GM12891 (cell line): Measurements from ENCODE around the gene TMEM127.
"Not testable (repeated sequence)": the region's sequence is repeated elsewhere in the genome, so short reads cannot be mapped to it uniquely, and the experiment has no call there.

Source experiments
- DNase-seq: peaks from one replicate; pipeline ENCODE4 v3.0.0; 2011; ENCODE audit warnings: low spot score; ENCODE audit not compliant: insufficient read length
- FAIRE-seq: peaks from 2 replicates; lab custom pipeline; 2011; peaks lifted over from hg19 to GRCh38; lab: Jason Lieb, UNC
- PAX5 ChIP-seq: IDR thresholded peaks from 2 replicates; pipeline ENCODE4 v1.6.1; 2011; ENCODE audit warnings: low read length, moderate library complexity, mild to moderate bottlenecking; ENCODE audit not compliant: insufficient read depth, severe bottlenecking
- POLR2A ChIP-seq: IDR thresholded peaks from 2 replicates; pipeline ENCODE4 v1.6.1; 2011; ENCODE audit warnings: low read depth, low read length, control low read depth
- POLR2AphosphoS5 ChIP-seq: IDR thresholded peaks from 2 replicates; pipeline ENCODE4 v1.6.1; 2011; ENCODE audit warnings: low read depth, low read length, control low read depth
- POU2F2 ChIP-seq: IDR thresholded peaks from 2 replicates; pipeline ENCODE4 v1.6.1; 2011; ENCODE audit warnings: low read depth, mild to moderate bottlenecking, control low read depth, low read length, moderate library complexity
- SPI1 ChIP-seq: IDR thresholded peaks from 2 replicates; pipeline ENCODE4 v1.6.1; 2011; ENCODE audit warnings: low read depth, low read length, control low read depth
- TAF1 ChIP-seq: IDR thresholded peaks from 2 replicates; pipeline ENCODE4 v1.6.1; 2011; ENCODE audit warnings: low read depth, low read length, control low read depth

Gene TMEM127

DNA sequence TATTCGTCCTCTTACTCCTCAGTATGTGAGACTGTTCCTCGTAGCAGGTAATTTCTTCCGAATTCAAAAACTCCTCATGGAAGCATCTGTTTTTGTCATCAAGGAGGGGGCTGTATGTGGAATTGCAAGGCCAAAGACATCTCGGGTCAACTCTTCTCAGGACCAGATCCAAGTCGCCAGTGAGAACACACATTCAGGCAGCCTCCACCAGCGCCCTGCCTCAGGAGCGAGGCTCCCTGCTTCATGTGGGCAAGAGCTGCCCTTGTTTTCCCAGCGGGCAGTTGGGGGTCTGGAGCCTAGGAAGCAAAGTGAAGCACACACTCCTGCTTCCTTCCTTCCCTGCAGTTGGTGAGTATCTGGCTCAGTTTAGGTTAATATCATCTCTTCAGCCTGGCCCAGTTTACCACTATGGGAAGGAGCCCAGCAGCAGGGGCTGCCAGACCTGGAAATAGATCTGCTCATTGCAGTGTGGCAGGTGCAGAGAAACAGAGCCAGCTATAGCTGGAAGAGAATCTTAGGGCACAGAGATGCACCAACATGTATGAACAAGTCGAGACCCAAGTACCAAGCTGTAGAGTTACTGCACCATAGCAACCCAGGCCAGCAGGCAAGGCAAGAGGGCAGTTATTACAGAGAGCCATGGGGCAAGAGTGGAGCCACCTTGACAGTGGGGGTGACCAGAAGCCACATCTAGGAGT, 25.3 kb downstream of the TMEM127 start:
- FAIRE-seq, result no peak
- no peak for TF ChIP-seq POLR2A
- DNase-seq, result no peak

DNA sequence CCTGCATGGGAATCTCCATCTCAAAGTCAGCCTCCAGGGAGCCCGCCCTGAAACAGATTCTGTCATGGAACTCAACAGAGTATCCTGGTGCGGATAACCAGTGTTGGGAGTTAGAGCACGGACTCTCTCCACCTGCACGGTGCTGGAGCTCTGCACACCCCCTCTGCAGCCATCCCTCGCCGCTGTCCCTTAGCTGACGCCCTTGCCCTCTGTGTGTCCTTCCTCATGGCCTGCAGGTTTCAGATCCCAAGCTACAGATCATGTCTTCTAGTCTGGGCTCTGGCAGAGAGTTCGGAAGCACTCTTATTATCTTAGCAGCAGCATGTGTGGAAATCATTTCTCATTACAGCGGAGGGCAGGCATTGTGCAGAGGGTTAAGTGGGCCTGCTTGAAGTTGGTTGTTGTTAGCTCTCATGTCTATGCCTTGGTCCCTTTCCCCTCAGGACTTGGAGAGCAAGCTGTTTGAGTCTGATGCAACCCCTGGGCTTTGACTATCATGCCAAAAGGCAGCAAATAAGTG, 26.0 kb downstream of the TMEM127 start:
- FAIRE-seq, result no peak

DNA sequence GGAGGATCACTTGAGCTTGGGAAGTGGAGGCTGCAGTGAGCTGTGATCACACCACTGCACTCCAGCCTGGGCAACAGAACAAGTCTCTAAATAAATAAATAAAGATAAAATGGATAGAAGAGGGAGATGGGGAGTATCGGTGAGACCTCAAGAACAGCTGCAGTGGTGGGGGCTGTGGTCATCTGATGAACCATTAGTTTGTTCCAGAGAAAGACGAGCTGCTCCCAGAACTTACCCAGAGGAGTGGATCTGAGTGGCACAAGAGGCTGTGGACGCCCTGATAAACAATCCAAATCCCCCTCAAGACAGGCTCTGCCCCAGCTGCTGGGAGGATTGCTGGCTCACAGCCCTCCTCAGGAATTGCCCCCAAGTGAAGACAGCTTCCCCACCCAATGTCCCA, 26.7 kb downstream of the TMEM127 start:
- DNase-seq (no peak), FAIRE-seq (no peak)
- TF ChIP-seq POU2F2, result no peak
- TF ChIP-seq POLR2A, result no peak
- no peak for TF ChIP-seq POLR2AphosphoS5
- no peak for TF ChIP-seq SPI1
- no peak for TF ChIP-seq PAX5
- TF ChIP-seq TAF1, result no peak

More for the DNA sequence above, 26.0 kb downstream of the TMEM127 start:
- TF ChIP-seq TAF1 (no peak), SPI1 (no peak), POLR2AphosphoS5 (no peak), POU2F2 (no peak), POLR2A (no peak), PAX5 (no peak)
- no peak for DNase-seq

GRCh38 chr2:96238266-96238665, 27.5 kb downstream of the TMEM127 start:
- FAIRE-seq (no peak), DNase-seq (no peak)
- TF ChIP-seq SPI1 (no peak), POU2F2 (no peak), POLR2AphosphoS5 (no peak), PAX5 (no peak), POLR2A (no peak), TAF1 (no peak)

DNA sequence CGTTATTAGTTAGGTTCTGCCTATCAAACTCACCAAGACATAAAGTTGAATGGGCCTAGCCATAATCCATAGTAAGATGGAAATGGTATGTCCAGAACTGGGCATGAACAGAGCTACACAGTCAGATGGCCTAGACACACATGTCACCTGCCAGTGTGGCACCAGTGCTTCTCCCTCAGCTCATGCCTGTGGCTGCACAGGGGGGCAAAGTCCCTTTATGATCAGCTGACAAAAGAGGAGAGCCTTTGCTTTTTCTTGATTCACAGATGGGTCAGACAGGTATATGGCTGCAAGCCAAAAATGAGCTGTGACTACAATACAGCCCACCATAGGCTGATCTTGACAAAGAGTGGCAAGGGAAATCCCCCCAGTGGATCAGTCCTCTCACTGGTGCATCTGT, 28.9 kb downstream of the TMEM127 start:
- TF ChIP-seq PAX5 (no peak), TAF1 (no peak), POLR2AphosphoS5 (no peak), SPI1 (no peak), POLR2A (no peak), POU2F2 (no peak)
- no peak for FAIRE-seq
- no peak for DNase-seq

- TF ChIP-seq PAX5 (peak; percentile 97), SPI1 (peak; percentile 98), TAF1 (no peak), POLR2A (no peak; the same call in 1 of the 2 replicates), POU2F2 (no peak)
- FAIRE-seq (peak; percentile 88), DNase-seq (no peak)
These were observed 31.9 kb downstream of the TMEM127 start for GRCh38 chr2:96233880-96234316.

DNA sequence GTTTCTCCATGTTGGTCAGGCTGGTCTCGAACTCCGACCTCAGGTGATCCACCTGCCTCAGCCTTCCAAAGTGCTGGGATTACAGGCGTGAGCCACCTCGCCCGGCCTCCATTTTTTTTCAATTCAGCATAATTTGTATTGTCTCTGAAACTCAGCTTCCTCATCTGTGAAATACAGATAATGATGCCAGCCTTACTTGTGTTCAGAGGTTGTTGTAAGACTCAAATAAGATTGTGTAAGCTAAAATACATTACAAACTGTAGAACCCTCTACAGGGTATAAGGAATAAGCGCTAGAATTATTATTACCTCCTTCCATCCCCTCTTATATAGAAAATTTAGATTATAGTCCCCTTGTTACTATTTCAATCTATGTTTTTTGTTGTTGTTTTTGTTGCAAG, 32.4 kb downstream of the TMEM127 start:
- FAIRE-seq (no peak), DNase-seq (no peak)
- TF ChIP-seq SPI1 (no peak), TAF1 (no peak), PAX5 (no peak), POLR2AphosphoS5 (no peak), POLR2A (no peak), POU2F2 (no peak)

DNA sequence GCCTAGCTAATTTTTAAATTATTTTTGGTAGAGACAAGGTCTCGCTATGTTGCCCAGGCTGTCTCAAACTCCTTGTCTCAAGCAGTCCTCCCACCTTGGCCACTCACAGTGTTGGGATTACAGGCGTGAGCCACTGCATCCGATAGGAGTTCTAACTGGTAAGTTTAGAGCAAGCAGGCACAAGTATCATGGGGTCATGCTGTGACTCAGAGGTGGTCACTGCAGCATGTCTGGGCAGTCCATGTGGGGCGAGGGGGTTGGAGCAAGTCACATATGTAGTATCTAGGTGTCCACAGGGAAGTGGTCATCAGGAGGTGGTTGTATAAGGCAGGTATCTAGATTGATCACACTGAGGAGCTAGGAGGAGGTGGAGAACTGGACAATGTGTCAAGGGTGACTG, 34.5 kb downstream of the TMEM127 start:
- FAIRE-seq (no peak), DNase-seq (no peak)
- TF ChIP-seq POU2F2 (no peak), SPI1 (no peak), POLR2A (no peak), POLR2AphosphoS5 (no peak), PAX5 (no peak), TAF1 (no peak)

GRCh38 chr2:96225016-96225533, 40.7 kb downstream of the TMEM127 start:
- no peak for DNase-seq

DNA sequence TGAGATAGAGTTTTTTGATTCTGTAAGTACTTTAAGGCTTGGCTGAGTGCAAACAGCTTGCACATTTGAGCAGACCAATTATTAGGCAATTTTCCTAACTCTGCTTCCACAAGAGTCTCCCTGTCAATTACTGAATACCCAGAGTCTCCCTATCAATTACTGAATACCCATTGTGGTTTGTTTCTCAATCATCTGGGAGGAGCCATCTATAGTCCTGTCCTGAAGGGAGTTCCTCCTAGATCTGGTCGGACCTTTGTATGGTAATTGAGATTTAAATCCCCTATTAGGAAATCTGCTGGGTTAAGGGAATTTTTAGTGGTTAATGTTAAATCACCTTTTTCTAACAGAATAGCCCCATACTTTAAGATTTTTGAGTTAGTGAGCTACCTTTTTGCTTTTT, 44.7 kb downstream of the TMEM127 start:
- FAIRE-seq, DNase-seq: not testable (repeated sequence)

More at GRCh38 chr2:96225016-96225533, 40.7 kb downstream of the TMEM127 start:
- peak; percentile 80 for FAIRE-seq
- TF ChIP-seq SPI1 (peak; percentile 99), POLR2A (peak; percentile 65), TAF1 (no peak; the same call in 1 of the 2 replicates)

DNA sequence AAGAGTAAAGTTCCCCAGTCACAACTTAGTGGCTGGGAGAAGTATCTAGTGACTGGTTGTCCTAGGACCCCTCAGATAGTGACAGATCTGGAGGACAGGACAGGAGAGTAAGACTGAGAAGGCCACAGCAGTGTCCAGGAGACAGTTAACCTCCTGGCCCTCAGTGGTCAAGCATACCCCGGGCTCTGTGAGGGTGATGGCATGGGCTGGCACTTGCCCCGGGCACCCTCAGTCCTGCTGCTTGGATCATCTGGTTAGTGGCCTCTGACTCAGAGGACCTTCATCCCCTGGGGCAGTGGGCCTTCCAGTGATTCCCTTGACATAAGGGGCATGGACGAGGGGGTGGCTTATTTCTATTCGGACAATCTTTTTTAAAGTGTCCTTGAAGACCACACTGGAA, 45.8 kb downstream of the TMEM127 start:
- not testable (repeated sequence) for FAIRE-seq, DNase-seq
